HG03025 (cell line): Measurements from ENCODE around the gene MYB.
A peak's percentile ranks its signal among the peaks of the same experiment; 100 is the strongest.
"Not testable (repeated sequence)": the region's sequence is repeated elsewhere in the genome, so short reads cannot be mapped to it uniquely, and the experiment has no call there.

Experiments used
- ATAC-seq: cut with Tn5 transposase; IDR thresholded peaks from one replicate; pipeline ENCODE4 v1.9.1; 2021; ENCODE audit warnings: mild to moderate bottlenecking, moderate library complexity; ENCODE audit not compliant: unreplicated experiment, low FRiP score

MYB gene

GRCh38 chr6:135180542-135181332, at the start of gene MYB:
Gene MYB (plus strand): TSS chr6:135181308. CDS start chr6:135181514, 206 bp downstream.
- peak; percentile 36 for ATAC-seq

GRCh38 chr6:135132776-135133175, 48.3 kb upstream of the MYB start:
- ATAC-seq, result no peak

GRCh38 chr6:135135835-135136234, 45.3 kb upstream of the MYB start:
- no peak for ATAC-seq

- no peak for ATAC-seq
These were observed 43.3 kb upstream of the MYB start for GRCh38 chr6:135137826-135138225.

GRCh38 chr6:135141182-135141581, 39.9 kb upstream of the MYB start:
- no peak for ATAC-seq

- ATAC-seq, result no peak
These were observed 39.4 kb upstream of the MYB start for GRCh38 chr6:135141728-135142127.

- not testable (repeated sequence) for ATAC-seq
These were observed 38.9 kb upstream of the MYB start for GRCh38 chr6:135142232-135142631.

GRCh38 chr6:135144673-135145062, 36.4 kb upstream of the MYB start:
- ATAC-seq, result no peak

GRCh38 chr6:135145063-135145800, 35.9 kb upstream of the MYB start:
- no peak for ATAC-seq

GRCh38 chr6:135146162-135146934, 34.8 kb upstream of the MYB start:
- no peak for ATAC-seq

- no peak for ATAC-seq
These were observed 33.2 kb upstream of the MYB start for GRCh38 chr6:135147637-135148592.

- ATAC-seq, result no peak
These were observed 32.2 kb upstream of the MYB start for GRCh38 chr6:135148889-135149288.

GRCh38 chr6:135149376-135149775, 31.7 kb upstream of the MYB start:
- ATAC-seq, result no peak

GRCh38 chr6:135150481-135150880, 30.6 kb upstream of the MYB start:
- ATAC-seq, result not testable (repeated sequence)

- not testable (repeated sequence) for ATAC-seq
These were observed 27.0 kb upstream of the MYB start for GRCh38 chr6:135154125-135154524.

GRCh38 chr6:135158397-135158796, 22.7 kb upstream of the MYB start:
- ATAC-seq, result no peak

GRCh38 chr6:135159531-135159930, 21.6 kb upstream of the MYB start:
- ATAC-seq, result no peak

GRCh38 chr6:135161411-135162395, 19.4 kb upstream of the MYB start:
- ATAC-seq, result no peak
